K562 (cell line): ENCODE measurements around the gene FARSB. TPM values are rescaled to one million over a fixed set of nuclear protein-coding genes. Genes with fewer than 3 reads are reported as not detected.

ENCODE experiments used
- ATAC-seq: fragments of 200-7000 bp; cut with Tn5 transposase; 3 replicates; pipeline ENCODE4 v1.9.1; 2020; ENCODE audit warnings: moderate library complexity
- BruUV-seq: library from RNA; stranded (reverse); fragments of 400-500 nt; replicated peaks from 2 replicates; lab custom pipeline; 2021; lab: Mats Ljungman, UMichigan
- CTCF ChIA-PET: fragments of 300-600 bp; formaldehyde crosslinking; extraction: SDS; loops from one replicate; lab custom pipeline; 2021; ENCODE audit warnings: low intra/inter-chr PET ratio; lab: Yijun Ruan, JAX
- POLR2A ChIA-PET: fragments of 300-600, 350-650 bp; sonication (Branson Sonifier 250); formaldehyde crosslinking; extraction: SDS; loops from one replicate; lab custom pipeline; 2021; ENCODE audit warnings: antibody characterized with exemption, inconsistent platforms; lab: Yijun Ruan, JAX
- DNase-seq, 4 experiments: peaks; one replicate each; pipeline versions ENCODE4 v3.0.0 to v3.0.0-alpha.2; 2011 to 2018; ENCODE audit warnings: low spot score in 3 of 4, mixed read lengths in 3 of 4; ENCODE audit errors: extremely low read depth in 1 of 4
- FAIRE-seq: peaks from 2 replicates; lab custom pipeline; 2011; peaks lifted over from hg19 to GRCh38; lab: Jason Lieb, UNC
- H2AFZ ChIP-seq: 2 replicates; pipeline ENCODE4 v1.6.0; 2011; ENCODE audit warnings: low read depth, low read length, control low read depth, inconsistent platforms
- H3K27ac ChIP-seq: fragments of 200-600 bp; 3 replicates; pipeline ENCODE4 v1.8.0; 2011; ENCODE audit warnings: low read depth, mild to moderate bottlenecking, control low read depth, inconsistent platforms, low read length, moderate library complexity, mixed read lengths; ENCODE audit errors: extremely low read depth
- H3K27me3 ChIP-seq, 2 experiments: fragments of 300-600 bp in 1 of 2; 2 replicates in 1 of 2; 3 replicates in 1 of 2; pipeline versions ENCODE4 v1.6.0 to v1.8.0; 2011; ENCODE audit warnings: inconsistent platforms in 2 of 2, low read length in 2 of 2, mild to moderate bottlenecking in 1 of 2, mixed read lengths in 1 of 2, moderate library complexity in 1 of 2; ENCODE audit not compliant: control insufficient read depth in 2 of 2, insufficient read depth in 2 of 2
- H3K36me3 ChIP-seq: fragments of 300-600 bp; 3 replicates; pipeline ENCODE4 v1.8.0; 2011; ENCODE audit warnings: mild to moderate bottlenecking, low read length, inconsistent platforms; ENCODE audit not compliant: control insufficient read depth, insufficient read depth
- H3K4me1 ChIP-seq, 2 experiments: fragments of 200-600 bp in 1 of 2; replicated peaks in 1 of 2; 2 replicates in 1 of 2; 3 replicates in 1 of 2; pipeline versions ENCODE4 v1.5.1 to v1.8.0; 2011; ENCODE audit warnings: inconsistent platforms in 2 of 2, low read length in 2 of 2, mild to moderate bottlenecking in 1 of 2, mixed read lengths in 1 of 2, moderate library complexity in 1 of 2; ENCODE audit not compliant: control insufficient read depth in 2 of 2, insufficient read depth in 2 of 2
- H3K4me2 ChIP-seq: 2 replicates; pipeline ENCODE4 v1.6.1; 2011; ENCODE audit warnings: low read length, control low read depth, inconsistent platforms, mixed read lengths; ENCODE audit not compliant: insufficient read depth
- H3K4me3 ChIP-seq: fragments of 200-600 bp; sonication (generic), shearing (Covaris generic); 2 replicates; pipeline ENCODE4 v1.5.1; 2016; ENCODE audit warnings: control low read depth, inconsistent platforms
- H3K79me2 ChIP-seq: fragments of 200-600 bp; 3 replicates; pipeline ENCODE4 v1.8.0; 2011; ENCODE audit warnings: low read length, inconsistent platforms; ENCODE audit not compliant: control insufficient read depth, insufficient read depth
- H3K9ac ChIP-seq, 2 experiments: 2 replicates each; pipeline versions ENCODE4 v1.6.0 to v1.6.1; 2011; ENCODE audit warnings: low read depth in 2 of 2, low read length in 2 of 2, control low read depth in 1 of 2, inconsistent platforms in 1 of 2, mild to moderate bottlenecking in 1 of 2, mixed read lengths in 1 of 2; ENCODE audit not compliant: insufficient read depth in 1 of 2
- H3K9me1 ChIP-seq: one replicate; pipeline ENCODE4 v1.6.0; 2011; ENCODE audit warnings: inconsistent platforms, mild to moderate bottlenecking, low read length, moderate library complexity; ENCODE audit not compliant: control insufficient read depth, insufficient read depth
- H3K9me3 ChIP-seq: replicated peaks from 2 replicates; pipeline ENCODE4 v1.5.1; 2011; ENCODE audit warnings: low read depth, low read length, inconsistent platforms; ENCODE audit not compliant: control insufficient read depth, insufficient read depth
- H4K20me1 ChIP-seq: replicated peaks from 2 replicates; pipeline ENCODE4 v1.6.1; 2011; ENCODE audit warnings: low read length, inconsistent platforms, mixed read lengths; ENCODE audit not compliant: control insufficient read depth, insufficient read depth
- ARID3B ChIP-seq: fragments of 250-450 bp; sonication (Bioruptor Pico); IDR thresholded peaks from 2 replicates; pipeline ENCODE4 v1.4.0; 2020; ENCODE audit warnings: borderline replicate concordance
- BDP1 ChIP-seq: IDR thresholded peaks from 3 replicates; pipeline ENCODE4 v1.6.1; 2011; ENCODE audit not compliant: insufficient read length, insufficient read depth
- MYNN ChIP-seq, 2 experiments: sonication (generic); formaldehyde crosslinking in 1 of 2; IDR thresholded peaks; 2 replicates each; pipeline versions ENCODE4 v1.5.0 to v1.6.1; 2016 to 2020; ENCODE audit warnings: antibody characterized with exemption in 1 of 2, missing genetic modification reagents in 1 of 2
- WGBS: fragments of 100-300 bp; shearing (Covaris generic); methylation state at CpG from one replicate; pipeline ENCODE4 v1.1.6; 2016; ENCODE audit warnings: low coverage, mixed read lengths; ENCODE audit not compliant: insufficient coverage; ENCODE audit errors: missing lambda C conversion rate; 5-methylcytosine and 5-hydroxymethylcytosine counted together
- in situ Hi-C: fragments of 300-500 bp; cut with MboI; formaldehyde crosslinking; loops from 4 replicates; pipeline ENCODE4 v1.15.0; 2018; ENCODE audit warnings: inconsistent platforms, mixed read lengths
- intact Hi-C: fragments of 100-400 bp; cut with micrococcal nuclease; formaldehyde crosslinking; loops from 2 replicates; pipeline ENCODE4 v1.14.2; 2022
- polyA plus RNA-seq, 8 experiments: library from polyadenylated mRNA; depleted of rRNA in 4 of 8; stranded (reverse) in 5 of 8; unstranded in 3 of 8; fragments of >200 nt; fragmentation: Nextera tagmentation in 2 of 8; fragmentation: Illumina TruSeq in 1 of 8; extraction: Ambion mirVana in 2 of 8; extraction: Trizol in 1 of 8; gene quantifications; 2 replicates each; pipeline versions ENCODE4 v1.2.1 to v1.2.3, GENCODE V29; 2011 to 2014; ENCODE audit warnings: inconsistent platforms in 1 of 8, missing spikeins in 1 of 8
- total RNA-seq, 7 experiments: library from RNA; depleted of rRNA in 6 of 7; stranded (reverse); fragments of >200 nt in 6 of 7; fragmentation: Illumina TruSeq in 2 of 7; extraction: Trizol in 2 of 7; gene quantifications; 2 replicates each; pipeline versions ENCODE4 v1.2.1 to v1.2.3, GENCODE V29; 2011 to 2021; ENCODE audit warnings: low replicate concordance in 1 of 7
- TF ChIP-seq, protein P1 (sequence below): fragments of 250-450 bp; sonication (Bioruptor Pico); IDR thresholded peaks from 2 replicates; pipeline ENCODE4 v1.5.0; 2021
- TF ChIP-seq, protein P2 (sequence below): fragments of 250-450 bp; sonication (Bioruptor Pico); IDR thresholded peaks from 2 replicates; pipeline ENCODE4 v1.8.0; 2022; ENCODE audit warnings: inconsistent platforms, mild to moderate bottlenecking, moderate library complexity, borderline replicate concordance
- TF ChIP-seq, protein P3 (sequence below): fragments of 250-450 bp; sonication (Bioruptor Pico); IDR thresholded peaks from 2 replicates; pipeline ENCODE4 v1.4.0; 2020; ENCODE audit warnings: mild to moderate bottlenecking, moderate library complexity
- TF ChIP-seq, protein P4 (sequence below): fragments of 450-650 bp; IDR thresholded peaks from 2 replicates; pipeline ENCODE4 v1.6.1; 2016

FARSB gene
- total and polyA plus RNA-seq, 9 of the 15 experiments (the other 6 are each of a cell fraction or from before 2014, with no cell fraction given) = 26.6 to 171 (median 55.7) TPM

DNA sequence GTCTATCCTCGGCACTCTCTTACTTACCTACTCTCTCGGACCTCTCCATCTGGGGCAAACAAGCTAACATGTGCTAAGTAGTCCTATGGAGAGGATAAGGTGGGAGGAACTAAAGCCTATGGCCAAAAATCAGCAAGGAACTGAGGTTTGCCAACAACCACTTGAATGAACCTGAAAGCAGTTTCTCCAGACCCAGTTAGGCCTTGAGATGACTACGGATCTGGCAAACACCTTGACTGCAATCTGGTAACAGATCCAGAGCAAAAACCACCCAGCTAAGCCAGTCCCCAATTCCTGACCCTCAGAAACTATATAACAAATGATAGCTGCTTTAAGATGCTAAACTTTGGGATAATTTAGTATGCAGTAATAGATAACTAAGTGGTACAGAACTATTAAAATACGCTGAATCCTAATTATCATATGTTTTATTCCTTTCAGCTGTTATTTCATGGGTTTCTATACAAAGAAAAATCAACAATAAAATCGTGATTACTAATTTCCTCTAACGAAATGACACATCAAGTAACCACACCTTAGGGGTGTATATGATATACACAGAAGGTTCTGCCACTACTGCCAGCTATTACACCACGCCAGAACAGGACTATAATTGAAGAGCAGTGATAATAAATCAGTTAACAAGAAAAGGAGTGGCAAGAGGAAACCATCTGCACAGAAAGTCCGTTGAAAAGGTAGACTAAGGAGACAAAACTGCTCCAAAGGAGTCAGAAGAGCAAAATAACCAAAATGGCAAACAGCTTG is 3.2 kb downstream of the FARSB start:
- POLR2A ChIA-PET = interaction anchor here (0.7 kb wide), 1 partner anchor 1014 kb away, joined by 4 read pairs; no protein-coding TSS in a partner anchor
- TSS peak; percentile 1 for BruUV-seq
- peak overlapping the region; percentile 15; the same call in 1 of the 2 replicates for H3K4me2 ChIP-seq
- no peaks in the 10 kb centered on the region for H3K27me3 ChIP-seq
- in situ Hi-C loops (no loop called here), intact Hi-C loops (no loop called here)
- ATAC-seq = no peak
- CTCF ChIA-PET = no interaction called here
- FAIRE-seq = peak; percentile 55
- peak overlapping the region; percentile 25; the same call in 1 of the 3 replicates for H3K27ac ChIP-seq
- no peaks in the 10 kb centered on the region for H3K9me3 ChIP-seq
- 63% methylated on average over 7 of the region's 8 CpGs for WGBS
- no peaks in the 10 kb centered on the region for H3K9me1 ChIP-seq
- no peaks in the 10 kb centered on the region for H4K20me1 ChIP-seq
- no peak for DNase-seq
- TF ChIP-seq, protein P1, sequence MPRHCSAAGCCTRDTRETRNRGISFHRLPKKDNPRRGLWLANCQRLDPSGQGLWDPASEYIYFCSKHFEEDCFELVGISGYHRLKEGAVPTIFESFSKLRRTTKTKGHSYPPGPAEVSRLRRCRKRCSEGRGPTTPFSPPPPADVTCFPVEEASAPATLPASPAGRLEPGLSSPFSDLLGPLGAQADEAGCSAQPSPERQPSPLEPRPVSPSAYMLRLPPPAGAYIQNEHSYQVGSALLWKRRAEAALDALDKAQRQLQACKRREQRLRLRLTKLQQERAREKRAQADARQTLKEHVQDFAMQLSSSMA (CRISPR knock-in tag) = no peak
- TF ChIP-seq ARID3B (no peak), BDP1 (no peak), MYNN (IDR thresholded peaks at IDR 0.05) (no peak), MYNN (CRISPR knock-in tag; IDR thresholded peaks at IDR 0.05) (no peak)
- TF ChIP-seq, protein P2, sequence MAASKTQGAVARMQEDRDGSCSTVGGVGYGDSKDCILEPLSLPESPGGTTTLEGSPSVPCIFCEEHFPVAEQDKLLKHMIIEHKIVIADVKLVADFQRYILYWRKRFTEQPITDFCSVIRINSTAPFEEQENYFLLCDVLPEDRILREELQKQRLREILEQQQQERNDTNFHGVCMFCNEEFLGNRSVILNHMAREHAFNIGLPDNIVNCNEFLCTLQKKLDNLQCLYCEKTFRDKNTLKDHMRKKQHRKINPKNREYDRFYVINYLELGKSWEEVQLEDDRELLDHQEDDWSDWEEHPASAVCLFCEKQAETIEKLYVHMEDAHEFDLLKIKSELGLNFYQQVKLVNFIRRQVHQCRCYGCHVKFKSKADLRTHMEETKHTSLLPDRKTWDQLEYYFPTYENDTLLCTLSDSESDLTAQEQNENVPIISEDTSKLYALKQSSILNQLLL (CRISPR knock-in tag) = no peak
- TF ChIP-seq, protein P3, sequence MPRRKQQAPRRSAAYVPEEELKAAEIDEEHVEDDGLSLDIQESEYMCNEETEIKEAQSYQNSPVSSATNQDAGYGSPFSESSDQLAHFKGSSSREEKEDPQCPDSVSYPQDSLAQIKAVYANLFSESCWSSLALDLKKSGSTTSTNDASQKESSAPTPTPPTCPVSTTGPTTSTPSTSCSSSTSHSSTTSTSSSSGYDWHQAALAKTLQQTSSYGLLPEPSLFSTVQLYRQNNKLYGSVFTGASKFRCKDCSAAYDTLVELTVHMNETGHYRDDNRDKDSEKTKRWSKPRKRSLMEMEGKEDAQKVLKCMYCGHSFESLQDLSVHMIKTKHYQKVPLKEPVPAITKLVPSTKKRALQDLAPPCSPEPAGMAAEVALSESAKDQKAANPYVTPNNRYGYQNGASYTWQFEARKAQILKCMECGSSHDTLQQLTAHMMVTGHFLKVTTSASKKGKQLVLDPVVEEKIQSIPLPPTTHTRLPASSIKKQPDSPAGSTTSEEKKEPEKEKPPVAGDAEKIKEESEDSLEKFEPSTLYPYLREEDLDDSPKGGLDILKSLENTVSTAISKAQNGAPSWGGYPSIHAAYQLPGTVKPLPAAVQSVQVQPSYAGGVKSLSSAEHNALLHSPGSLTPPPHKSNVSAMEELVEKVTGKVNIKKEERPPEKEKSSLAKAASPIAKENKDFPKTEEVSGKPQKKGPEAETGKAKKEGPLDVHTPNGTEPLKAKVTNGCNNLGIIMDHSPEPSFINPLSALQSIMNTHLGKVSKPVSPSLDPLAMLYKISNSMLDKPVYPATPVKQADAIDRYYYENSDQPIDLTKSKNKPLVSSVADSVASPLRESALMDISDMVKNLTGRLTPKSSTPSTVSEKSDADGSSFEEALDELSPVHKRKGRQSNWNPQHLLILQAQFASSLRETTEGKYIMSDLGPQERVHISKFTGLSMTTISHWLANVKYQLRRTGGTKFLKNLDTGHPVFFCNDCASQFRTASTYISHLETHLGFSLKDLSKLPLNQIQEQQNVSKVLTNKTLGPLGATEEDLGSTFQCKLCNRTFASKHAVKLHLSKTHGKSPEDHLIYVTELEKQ (CRISPR knock-in tag) = no peak
- TF ChIP-seq, protein P4, sequence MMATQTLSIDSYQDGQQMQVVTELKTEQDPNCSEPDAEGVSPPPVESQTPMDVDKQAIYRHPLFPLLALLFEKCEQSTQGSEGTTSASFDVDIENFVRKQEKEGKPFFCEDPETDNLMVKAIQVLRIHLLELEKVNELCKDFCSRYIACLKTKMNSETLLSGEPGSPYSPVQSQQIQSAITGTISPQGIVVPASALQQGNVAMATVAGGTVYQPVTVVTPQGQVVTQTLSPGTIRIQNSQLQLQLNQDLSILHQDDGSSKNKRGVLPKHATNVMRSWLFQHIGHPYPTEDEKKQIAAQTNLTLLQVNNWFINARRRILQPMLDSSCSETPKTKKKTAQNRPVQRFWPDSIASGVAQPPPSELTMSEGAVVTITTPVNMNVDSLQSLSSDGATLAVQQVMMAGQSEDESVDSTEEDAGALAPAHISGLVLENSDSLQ = no peak
- H3K79me2 ChIP-seq = peaks cover 81% of the 10 kb centered on the region
- peaks cover 3 to 5% of the 10 kb centered on the region in 2 experiments; a peak in 3 of 5 replicates for H3K4me1 ChIP-seq
- H3K9ac ChIP-seq = peak overlapping the region in 1 of 2 experiments; percentile 14; a peak in 2 of 4 replicates
- no peak overlapping the region for H2AFZ ChIP-seq
- H3K4me3 ChIP-seq = no peak overlapping the region
- peaks cover 50% of the 10 kb centered on the region for H3K36me3 ChIP-seq
